Measurements from ENCODE around the gene FADD. TPM values are rescaled to one million over a fixed set of nuclear protein-coding genes. Genes with fewer than 3 reads are reported as not detected.

Gene FADD
- polyA plus RNA-seq, 1 donor (not counting 4 experiments of a cell fraction or from before 2014, with no cell fraction given), result 33.7 TPM

GRCh38 chr11:70184396-70184795 is 18.7 kb upstream of the FADD start:
- H2AFZ ChIP-seq (ENCODE audit: control insufficient read depth, low read length), result no peak overlapping the region
- H3K36me3 ChIP-seq (ENCODE audit: control insufficient read depth in 2 of 2, extremely low read depth in 1 of 2, insufficient read depth in 2 of 2, low read length in 2 of 2), result peaks cover 0 to 8% of the 10 kb centered on the region in 2 experiments
- H3K27ac ChIP-seq (ENCODE audit: control insufficient read depth, insufficient read depth, low read length), result no peak overlapping the region
- H4K20me1 ChIP-seq (ENCODE audit: control insufficient read depth, extremely low read depth, insufficient read depth, low read length), result no peaks in the 10 kb centered on the region
- DNase-seq (ENCODE audit: low read depth, low spot score) (no peak), FAIRE-seq (no peak)
- no peaks in the 10 kb centered on the region for H3K4me1 ChIP-seq (ENCODE audit: control insufficient read depth, extremely low read depth, insufficient read depth, low read length)
- H3K9ac ChIP-seq (ENCODE audit: control insufficient read depth, extremely low read depth, insufficient read depth, low read length), result no peak overlapping the region
- no peaks in the 10 kb centered on the region for H3K79me2 ChIP-seq (ENCODE audit: control insufficient read depth, insufficient read depth, low read length)
- H3K4me3 ChIP-seq (ENCODE audit: control insufficient read depth in 2 of 3, extremely low read depth in 1 of 3, insufficient read depth in 2 of 3, low read depth in 1 of 3, low read length in 3 of 3), result no peak overlapping the region
- H3K4me2 ChIP-seq (ENCODE audit: control insufficient read depth, extremely low read depth, insufficient read depth, low read depth, low read length), result no peak overlapping the region
- no peaks in the 10 kb centered on the region for H3K27me3 ChIP-seq (ENCODE audit: control insufficient read depth, extremely low read depth, insufficient read depth, low read length)
- H3K9me3 ChIP-seq (ENCODE audit: control insufficient read depth, low read depth, low read length), result no peaks in the 10 kb centered on the region
- no peaks in the 10 kb centered on the region for H3K9me1 ChIP-seq (ENCODE audit: control insufficient read depth, extremely low read depth, insufficient read depth, low read length)
- dilution Hi-C loops (cut with MboI; ENCODE audit: extremely low pct_ligation_motif_present, low sequenced_read_pairs), result no loop called here
- no peak for TF ChIP-seq CTCF (optimal IDR thresholded peaks at IDR 0.05 in 1 of 3, IDR thresholded peaks at IDR 0.05 in 1 of 3, conservative IDR thresholded peaks at IDR 0.05 in 1 of 3; ENCODE audit: extremely low read depth in 1 of 3, insufficient read depth in 2 of 3, low read length in 3 of 3)
- TF ChIP-seq EZH2 (IDR thresholded peaks at IDR 0.05; ENCODE audit: low read length), result no peak

GRCh38 chr11:70185348-70186055 is 17.6 kb upstream of the FADD start:
- Histone ChIP-seq H3K4me1 (ENCODE audit: control insufficient read depth, extremely low read depth, insufficient read depth, low read length) (no peaks in the 10 kb centered on the region), H3K4me3 (ENCODE audit: control insufficient read depth in 2 of 3, extremely low read depth in 1 of 3, insufficient read depth in 2 of 3, low read depth in 1 of 3, low read length in 3 of 3) (no peak overlapping the region), H3K4me2 (ENCODE audit: control insufficient read depth, extremely low read depth, insufficient read depth, low read depth, low read length) (no peak overlapping the region), H2AFZ (ENCODE audit: control insufficient read depth, low read length) (no peak overlapping the region), H3K27me3 (ENCODE audit: control insufficient read depth, extremely low read depth, insufficient read depth, low read length) (no peaks in the 10 kb centered on the region), H3K36me3 (ENCODE audit: control insufficient read depth in 2 of 2, extremely low read depth in 1 of 2, insufficient read depth in 2 of 2, low read length in 2 of 2) (peaks cover 0 to 8% of the 10 kb centered on the region in 2 experiments), H3K9ac (ENCODE audit: control insufficient read depth, extremely low read depth, insufficient read depth, low read length) (no peak overlapping the region), H3K79me2 (ENCODE audit: control insufficient read depth, insufficient read depth, low read length) (no peaks in the 10 kb centered on the region), H3K27ac (ENCODE audit: control insufficient read depth, insufficient read depth, low read length) (no peak overlapping the region), H4K20me1 (ENCODE audit: control insufficient read depth, extremely low read depth, insufficient read depth, low read length) (no peaks in the 10 kb centered on the region), H3K9me3 (ENCODE audit: control insufficient read depth, low read depth, low read length) (no peaks in the 10 kb centered on the region), H3K9me1 (ENCODE audit: control insufficient read depth, extremely low read depth, insufficient read depth, low read length) (no peaks in the 10 kb centered on the region)
- FAIRE-seq (no peak), DNase-seq (ENCODE audit: low read depth, low spot score) (no peak)
- dilution Hi-C loops (cut with MboI; ENCODE audit: extremely low pct_ligation_motif_present, low sequenced_read_pairs), result no loop called here
- no peak for TF ChIP-seq CTCF (optimal IDR thresholded peaks at IDR 0.05 in 1 of 3, IDR thresholded peaks at IDR 0.05 in 1 of 3, conservative IDR thresholded peaks at IDR 0.05 in 1 of 3; ENCODE audit: extremely low read depth in 1 of 3, insufficient read depth in 2 of 3, low read length in 3 of 3)

Measured in keratinocyte (primary cell).